ENCODE results near the gene ZNF318. TPM values are rescaled to one million over a fixed set of nuclear protein-coding genes. Genes with fewer than 3 reads are reported as not detected.
"Not testable (repeated sequence)": the region's sequence is repeated elsewhere in the genome, so short reads cannot be mapped to it uniquely, and the experiment has no call there.

Gene ZNF318
- total RNA-seq, 6 experiments from 2014 or later, result 8.8 to 13.3 (median 9.1) TPM

DNA sequence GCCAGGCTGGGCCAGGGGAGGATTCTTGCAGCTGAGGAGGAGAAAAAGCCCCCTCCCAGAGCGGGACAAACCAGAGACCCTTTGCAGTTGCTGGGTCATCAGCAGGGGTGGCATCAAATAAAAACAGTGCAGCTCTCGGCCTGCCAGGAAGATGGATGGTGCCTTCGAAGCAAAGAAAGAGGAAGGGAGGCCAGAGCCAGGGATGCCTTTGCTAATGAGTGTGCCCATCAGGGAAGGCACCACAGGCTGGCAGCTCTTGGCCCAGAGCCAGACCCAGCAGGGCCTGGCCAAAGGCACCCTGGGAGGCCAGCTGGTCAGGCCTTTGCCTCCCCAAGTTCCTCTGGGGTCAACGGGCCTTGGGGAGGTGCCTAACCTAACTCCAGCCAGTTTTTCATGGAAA is 26.3 kb upstream of the ZNF318 start:
- ATAC-seq, result no peak
- Histone ChIP-seq H3K9me3 (no peaks in the 10 kb centered on the region), H3K4me1 (no peaks in the 10 kb centered on the region), H3K27me3 (no peaks in the 10 kb centered on the region), H3K36me3 (no peaks in the 10 kb centered on the region), H3K4me3 (no peak overlapping the region), H3K27ac (no peak overlapping the region)
- 47% methylated on average over 3 of the region's 4 CpGs for WGBS (ENCODE audit: insufficient coverage, low coverage, low lambda C conversion rate, missing lambda C conversion rate)
- intact Hi-C loops (cut with DNase I), result no loop called here
- TF ChIP-seq, protein P1, sequence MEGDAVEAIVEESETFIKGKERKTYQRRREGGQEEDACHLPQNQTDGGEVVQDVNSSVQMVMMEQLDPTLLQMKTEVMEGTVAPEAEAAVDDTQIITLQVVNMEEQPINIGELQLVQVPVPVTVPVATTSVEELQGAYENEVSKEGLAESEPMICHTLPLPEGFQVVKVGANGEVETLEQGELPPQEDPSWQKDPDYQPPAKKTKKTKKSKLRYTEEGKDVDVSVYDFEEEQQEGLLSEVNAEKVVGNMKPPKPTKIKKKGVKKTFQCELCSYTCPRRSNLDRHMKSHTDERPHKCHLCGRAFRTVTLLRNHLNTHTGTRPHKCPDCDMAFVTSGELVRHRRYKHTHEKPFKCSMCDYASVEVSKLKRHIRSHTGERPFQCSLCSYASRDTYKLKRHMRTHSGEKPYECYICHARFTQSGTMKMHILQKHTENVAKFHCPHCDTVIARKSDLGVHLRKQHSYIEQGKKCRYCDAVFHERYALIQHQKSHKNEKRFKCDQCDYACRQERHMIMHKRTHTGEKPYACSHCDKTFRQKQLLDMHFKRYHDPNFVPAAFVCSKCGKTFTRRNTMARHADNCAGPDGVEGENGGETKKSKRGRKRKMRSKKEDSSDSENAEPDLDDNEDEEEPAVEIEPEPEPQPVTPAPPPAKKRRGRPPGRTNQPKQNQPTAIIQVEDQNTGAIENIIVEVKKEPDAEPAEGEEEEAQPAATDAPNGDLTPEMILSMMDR (IDR thresholded peaks at IDR 0.05), result no peak
- TF ChIP-seq POLR2A (IDR thresholded peaks at IDR 0.05), result no peak
- DNase-seq, result no peak

DNA sequence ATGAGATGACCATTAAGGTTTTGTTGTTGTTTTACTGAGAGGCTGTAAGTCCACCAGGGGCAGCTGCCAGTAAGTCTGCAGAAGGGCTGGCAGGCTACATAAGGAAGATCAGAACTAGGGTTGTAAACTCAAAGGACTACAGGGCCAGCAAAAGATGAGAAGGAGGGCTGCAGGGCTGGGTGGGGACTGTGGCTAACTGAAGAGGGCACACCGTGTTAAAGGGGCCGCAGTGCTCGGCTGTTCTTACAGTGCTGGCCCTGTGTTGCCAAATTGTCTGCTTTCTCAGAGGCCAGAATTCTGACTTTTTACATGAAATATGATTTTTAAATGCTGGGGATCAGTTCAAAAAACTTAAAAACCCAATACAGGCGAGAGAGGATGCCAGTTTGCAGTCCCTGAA is 25.5 kb upstream of the ZNF318 start:
- Histone ChIP-seq H3K27ac (no peak overlapping the region), H3K4me3 (no peak overlapping the region), H3K4me1 (no peaks in the 10 kb centered on the region), H3K36me3 (no peaks in the 10 kb centered on the region), H3K9me3 (no peaks in the 10 kb centered on the region), H3K27me3 (no peaks in the 10 kb centered on the region)
- intact Hi-C loops (cut with DNase I), result no loop called here
- DNase-seq (no peak), ATAC-seq (no peak)
- WGBS (ENCODE audit: insufficient coverage, low coverage, low lambda C conversion rate, missing lambda C conversion rate), result 77% methylated on average over 4 of the region's 4 CpGs
- TF ChIP-seq, protein P1 (IDR thresholded peaks at IDR 0.05), result no peak
- TF ChIP-seq POLR2A (IDR thresholded peaks at IDR 0.05), result no peak

DNA sequence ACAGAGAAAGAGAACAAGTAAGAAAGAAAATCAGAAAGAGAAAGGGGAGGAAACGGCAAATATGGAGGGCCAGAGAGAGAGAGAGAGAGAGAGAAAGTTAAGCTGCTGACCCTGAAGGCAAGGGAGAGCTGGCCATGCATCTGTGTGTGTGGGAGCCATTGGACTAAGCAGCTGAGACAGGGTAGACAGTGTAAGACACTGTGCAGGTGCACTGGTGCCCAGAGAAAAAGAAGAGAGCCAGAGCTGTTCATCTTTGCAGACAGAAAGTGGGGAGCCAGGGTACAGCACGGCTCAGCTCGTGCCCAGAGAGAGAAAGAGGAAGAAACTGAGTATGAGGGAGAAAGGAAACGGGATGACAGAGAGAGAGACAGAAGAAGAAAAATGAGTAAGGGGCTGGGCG is 24.2 kb upstream of the ZNF318 start:
- Histone ChIP-seq H3K4me1 (no peaks in the 10 kb centered on the region), H3K9me3 (no peaks in the 10 kb centered on the region), H3K4me3 (no peak overlapping the region), H3K27me3 (no peaks in the 10 kb centered on the region), H3K27ac (no peak overlapping the region), H3K36me3 (no peaks in the 10 kb centered on the region)
- ATAC-seq (no peak), DNase-seq (no peak)
- TF ChIP-seq, protein P1 (IDR thresholded peaks at IDR 0.05), result no peak
- TF ChIP-seq POLR2A (IDR thresholded peaks at IDR 0.05), result no peak
- intact Hi-C loops (cut with DNase I), result no loop called here
- 36% methylated on average over 3 of the region's 5 CpGs for WGBS (ENCODE audit: insufficient coverage, low coverage, low lambda C conversion rate, missing lambda C conversion rate)

DNA sequence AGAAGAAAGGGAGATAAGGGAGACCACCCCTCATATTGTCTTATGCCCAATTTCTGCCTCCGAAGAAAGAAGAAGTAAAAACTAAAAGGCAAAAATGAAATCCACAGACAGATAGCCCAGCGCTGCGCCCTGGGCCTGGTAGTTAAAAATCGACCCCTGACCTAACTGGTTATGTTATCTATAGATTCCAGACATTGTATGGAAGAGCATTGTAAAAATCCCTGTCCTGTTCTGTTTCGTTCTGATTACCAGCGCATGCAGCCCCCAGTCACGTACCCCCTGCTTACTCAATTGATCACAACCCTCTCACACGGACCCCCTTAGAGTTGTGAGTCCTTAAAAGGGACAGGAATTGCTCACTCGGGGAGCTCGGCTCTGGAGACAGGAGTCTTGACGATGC is 23.7 kb upstream of the ZNF318 start:
- intact Hi-C loops (cut with DNase I); H3K9me3 ChIP-seq; H3K36me3 ChIP-seq; H3K4me1 ChIP-seq; H3K4me3 ChIP-seq; H3K27ac ChIP-seq; DNase-seq; H3K27me3 ChIP-seq; ATAC-seq: not testable (repeated sequence)
- 42% methylated on average over 7 of the region's 11 CpGs for WGBS (ENCODE audit: insufficient coverage, low coverage, low lambda C conversion rate, missing lambda C conversion rate)

DNA sequence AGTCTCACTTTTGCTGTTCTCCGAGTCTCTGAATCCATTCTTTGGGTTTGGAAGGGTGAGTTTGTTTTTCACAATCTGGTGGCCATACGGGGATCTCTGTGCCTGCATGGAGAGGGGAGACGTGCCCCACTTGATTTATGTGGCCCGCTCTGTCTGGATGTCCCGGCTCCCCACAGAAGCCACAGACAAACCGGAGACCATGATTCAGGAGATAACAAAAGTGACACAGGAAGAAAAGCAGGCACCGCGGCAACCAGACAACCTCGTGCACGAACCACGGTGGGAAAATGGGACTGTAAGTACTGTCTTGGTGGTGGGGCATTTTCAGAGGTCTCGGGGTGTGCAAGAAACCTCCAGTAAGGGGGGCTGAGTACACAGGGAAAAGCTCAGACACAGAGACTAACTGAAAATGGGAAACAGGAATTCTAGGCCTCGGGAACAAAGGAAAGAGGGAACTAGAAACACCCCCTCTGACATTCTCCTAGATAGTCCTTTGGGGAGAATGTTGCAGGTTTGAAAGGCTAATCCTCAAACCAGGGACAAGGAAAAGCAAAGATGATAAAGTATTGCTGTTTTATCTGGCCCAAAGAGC is 22.1 kb upstream of the ZNF318 start:
- Histone ChIP-seq H3K36me3 (no peaks in the 10 kb centered on the region), H3K4me1 (no peaks in the 10 kb centered on the region), H3K27me3 (no peaks in the 10 kb centered on the region), H3K9me3 (no peaks in the 10 kb centered on the region), H3K4me3 (no peak overlapping the region), H3K27ac (no peak overlapping the region)
- TF ChIP-seq, protein P1 (IDR thresholded peaks at IDR 0.05), result no peak
- TF ChIP-seq POLR2A (IDR thresholded peaks at IDR 0.05), result no peak
- intact Hi-C loops (cut with DNase I), result no loop called here
- DNase-seq, result no peak
- 49% methylated on average over 12 of the region's 13 CpGs for WGBS (ENCODE audit: insufficient coverage, low coverage, low lambda C conversion rate, missing lambda C conversion rate)
- no peak for ATAC-seq

DNA sequence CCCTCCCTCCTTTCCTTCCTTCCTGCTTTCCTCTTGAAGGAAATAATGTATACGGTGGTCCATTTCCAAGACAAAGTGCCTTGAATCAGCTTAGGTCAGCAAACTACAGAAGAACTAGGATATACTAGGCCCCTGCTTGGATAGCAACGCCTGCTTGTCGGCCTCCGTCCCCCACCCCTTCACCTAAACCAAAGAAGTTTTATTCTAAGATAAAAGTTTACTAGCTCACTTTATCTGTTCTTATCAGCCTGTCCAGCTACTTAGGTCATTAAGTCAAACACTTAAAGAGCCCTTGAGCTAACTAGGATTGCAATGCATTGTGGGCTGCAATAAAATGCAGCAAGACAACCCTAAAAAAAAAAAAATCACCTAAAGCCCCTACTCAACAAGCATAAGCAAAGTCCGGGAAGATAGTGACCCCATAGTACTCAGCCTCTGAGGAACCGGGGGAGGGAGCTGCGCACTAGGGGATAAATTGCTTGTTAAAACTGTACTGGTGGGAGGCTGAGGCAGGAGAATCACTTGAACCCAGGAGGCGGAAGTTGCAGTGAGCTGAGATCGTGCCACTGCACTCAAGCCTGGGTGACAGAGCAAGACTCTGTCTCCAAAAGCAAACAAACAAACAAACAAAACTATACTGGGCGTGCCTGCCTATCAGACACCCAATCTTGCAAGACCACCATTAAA is 21.4 kb upstream of the ZNF318 start:
- DNase-seq; H3K9me3 ChIP-seq; H3K27me3 ChIP-seq; H3K4me1 ChIP-seq; H3K27ac ChIP-seq; intact Hi-C loops (cut with DNase I); ATAC-seq; H3K4me3 ChIP-seq; H3K36me3 ChIP-seq: not testable (repeated sequence)
- WGBS (ENCODE audit: insufficient coverage, low coverage, low lambda C conversion rate, missing lambda C conversion rate), result 63% methylated on average over 10 of the region's 10 CpGs
